Tibial artery (tissue), 4 donors: Measurements from ENCODE around the gene BICDL1.

ENCODE experiments used
- DNase-seq, 2 donors: peaks; one replicate each; pipeline ENCODE4 v3.0.0-alpha.2; 2019
- H3K27ac ChIP-seq, 2 donors: fragments of 200-600 bp; sonication (generic) in 1 of 2; 1 replicate in 1 of 2; 2 replicates in 1 of 2; pipeline ENCODE4 v1.5.1; 2018 to 2019; ENCODE audit warnings: mild to moderate bottlenecking in 1 of 2
- H3K27me3 ChIP-seq, 2 donors: fragments of 200-600 bp; sonication (generic) in 1 of 2; one replicate each; pipeline versions ENCODE4 v1.5.1 to v1.6.0; 2016 to 2019
- H3K36me3 ChIP-seq, 3 donors: fragments of 200-600 bp; sonication (generic) in 2 of 3; one replicate each; pipeline ENCODE4 v1.5.1; 2016 to 2019; ENCODE audit warnings: mild to moderate bottlenecking in 2 of 3
- H3K4me1 ChIP-seq, 4 donors: fragments of 200-600 bp; sonication (generic) in 2 of 4; 1 replicate in 3 of 4; 2 replicates in 1 of 4; pipeline ENCODE4 v1.5.1; 2016 to 2019
- H3K4me3 ChIP-seq, 2 donors: fragments of 200-600 bp; sonication (generic) in 1 of 2; 1 replicate in 1 of 2; 2 replicates in 1 of 2; pipeline ENCODE4 v1.5.1; 2018 to 2019; ENCODE audit warnings: mild to moderate bottlenecking in 2 of 2
- H3K9me3 ChIP-seq, 3 donors: fragments of 200-600 bp; sonication (generic) in 1 of 3; one replicate each; pipeline ENCODE4 v1.5.1; 2016 to 2019
- CTCF ChIP-seq, 2 experiments: fragments of 200-600 bp in 1 of 2; fragments of 450-650 bp in 1 of 2; IDR thresholded peaks; one replicate each; pipeline ENCODE4 v1.5.1; 2017 to 2019; ENCODE audit warnings: antibody characterized with exemption in 2 of 2, mild to moderate bottlenecking in 1 of 2, moderate library complexity in 1 of 2
- intact Hi-C: fragments of 100-400 bp; cut with DNase I; formaldehyde crosslinking; loops from one replicate; pipeline ENCODE4 v1.15.0; 2023; ENCODE audit warnings: low total_unique reads

Gene BICDL1

GRCh38 chr12:120089796-120090195, 100.8 kb downstream of the BICDL1 start:
- DNase-seq: no peak
- Histone ChIP-seq H3K9me3 (no peaks in the 10 kb centered on the region), H3K4me1 (peaks cover 0 to 9% (median 4%) of the 10 kb centered on the region in 4 donors), H3K36me3 (peaks cover 4 to 31% (median 12%) of the 10 kb centered on the region in 3 donors), H3K4me3 (no peak overlapping the region), H3K27me3 (no peaks in the 10 kb centered on the region), H3K27ac (no peak overlapping the region)
- TF ChIP-seq CTCF (IDR thresholded peaks at IDR 0.05): no peak
- intact Hi-C loops: no loop called here

- no peak overlapping the region for H3K27ac ChIP-seq
- intact Hi-C loops: no loop called here
- no peak for DNase-seq
- no peaks in the 10 kb centered on the region for H3K27me3 ChIP-seq
- H3K4me3 ChIP-seq: no peak overlapping the region
- H3K4me1 ChIP-seq: peaks cover 0 to 9% (median 4%) of the 10 kb centered on the region in 4 donors
- H3K36me3 ChIP-seq: peaks cover 8 to 34% (median 12%) of the 10 kb centered on the region in 3 donors
- TF ChIP-seq CTCF (IDR thresholded peaks at IDR 0.05): no peak
- H3K9me3 ChIP-seq: no peaks in the 10 kb centered on the region
These were observed 101.2 kb downstream of the BICDL1 start for GRCh38 chr12:120090206-120090605.

- Histone ChIP-seq H3K36me3 (peaks cover 10 to 40% (median 17%) of the 10 kb centered on the region in 3 donors), H3K27ac (no peak overlapping the region), H3K4me1 (peaks cover 0 to 9% (median 4%) of the 10 kb centered on the region in 4 donors), H3K9me3 (no peaks in the 10 kb centered on the region), H3K27me3 (no peaks in the 10 kb centered on the region), H3K4me3 (no peak overlapping the region)
- no peak for TF ChIP-seq CTCF (IDR thresholded peaks at IDR 0.05)
- no peak for DNase-seq
- intact Hi-C loops: no loop called here
These were observed 101.7 kb downstream of the BICDL1 start for GRCh38 chr12:120090626-120091295.

GRCh38 chr12:120091371-120092090, 102.5 kb downstream of the BICDL1 start:
- Histone ChIP-seq H3K9me3 (no peaks in the 10 kb centered on the region), H3K27ac (no peak overlapping the region), H3K36me3 (peaks cover 16 to 47% (median 25%) of the 10 kb centered on the region in 3 donors), H3K4me1 (peaks cover 0 to 5% (median 4%) of the 10 kb centered on the region in 4 donors), H3K27me3 (no peaks in the 10 kb centered on the region), H3K4me3 (no peak overlapping the region)
- no peak for DNase-seq
- no peak for TF ChIP-seq CTCF (IDR thresholded peaks at IDR 0.05)
- intact Hi-C loops: no loop called here

- TF ChIP-seq CTCF (IDR thresholded peaks at IDR 0.05): no peak
- H3K4me3 ChIP-seq: no peak overlapping the region
- H3K36me3 ChIP-seq: peaks cover 27 to 59% (median 36%) of the 10 kb centered on the region in 3 donors
- H3K27me3 ChIP-seq: no peaks in the 10 kb centered on the region
- DNase-seq: no peak
- no peaks in the 10 kb centered on the region for H3K4me1 ChIP-seq
- H3K9me3 ChIP-seq: no peaks in the 10 kb centered on the region
- H3K27ac ChIP-seq: no peak overlapping the region
- intact Hi-C loops: no loop called here
These were observed 103.7 kb downstream of the BICDL1 start for GRCh38 chr12:120092551-120093335.
